Ascending aorta (tissue), 2 donors: ENCODE results near the gene LRBA. TPM values are rescaled to one million over a fixed set of nuclear protein-coding genes. Genes with fewer than 3 reads are reported as not detected.
"Not testable (repeated sequence)": the region's sequence is repeated elsewhere in the genome, so short reads cannot be mapped to it uniquely, and the experiment has no call there.

ENCODE experiments used
- DNase-seq, 2 donors: peaks; one replicate each; pipeline ENCODE4 v3.0.0-alpha.2; 2019; ENCODE audit warnings: low spot score in 2 of 2
- H3K27ac ChIP-seq, 2 donors: fragments of 200-600 bp; sonication (generic); one replicate each; pipeline ENCODE4 v1.5.1; 2016 to 2017; ENCODE audit warnings: mild to moderate bottlenecking in 1 of 2
- H3K27me3 ChIP-seq: fragments of 200-600 bp; sonication (generic); one replicate; pipeline ENCODE4 v1.5.1; 2017
- H3K36me3 ChIP-seq, 2 donors: fragments of 200-600 bp; sonication (generic); one replicate each; pipeline ENCODE4 v1.5.1; 2016
- H3K4me1 ChIP-seq, 2 donors: fragments of 200-600 bp; sonication (generic); one replicate each; pipeline ENCODE4 v1.5.1; 2016 to 2017; ENCODE audit warnings: mild to moderate bottlenecking in 1 of 2
- H3K4me3 ChIP-seq, 2 donors: fragments of 200-600 bp; sonication (generic); one replicate each; pipeline ENCODE4 v1.5.1; 2016 to 2017; ENCODE audit warnings: mild to moderate bottlenecking in 1 of 2
- H3K9me3 ChIP-seq, 2 donors: fragments of 200-600 bp; sonication (generic); one replicate each; pipeline ENCODE4 v1.5.1; 2016
- intact Hi-C: fragments of 100-400 bp; cut with DNase I; formaldehyde crosslinking; loops from one replicate; pipeline ENCODE4 v1.15.1; 2023
- total RNA-seq: library from RNA; depleted of rRNA; stranded (reverse); fragments of >200 nt; gene quantifications from one replicate; pipeline ENCODE4 v1.1.0, GENCODE V29; 2016
- TF ChIP-seq, protein P1 (sequence below), 3 experiments: fragments of 200-600 bp in 2 of 3; fragments of 450-650 bp in 1 of 3; sonication (generic) in 2 of 3; IDR thresholded peaks; one replicate each; pipeline ENCODE4 v1.5.1; 2016 to 2019; ENCODE audit warnings: antibody characterized with exemption in 3 of 3, mild to moderate bottlenecking in 1 of 3, moderate library complexity in 1 of 3

LRBA gene
- total RNA-seq, 1 donor from 2014 or later, result 15.2 TPM

DNA sequence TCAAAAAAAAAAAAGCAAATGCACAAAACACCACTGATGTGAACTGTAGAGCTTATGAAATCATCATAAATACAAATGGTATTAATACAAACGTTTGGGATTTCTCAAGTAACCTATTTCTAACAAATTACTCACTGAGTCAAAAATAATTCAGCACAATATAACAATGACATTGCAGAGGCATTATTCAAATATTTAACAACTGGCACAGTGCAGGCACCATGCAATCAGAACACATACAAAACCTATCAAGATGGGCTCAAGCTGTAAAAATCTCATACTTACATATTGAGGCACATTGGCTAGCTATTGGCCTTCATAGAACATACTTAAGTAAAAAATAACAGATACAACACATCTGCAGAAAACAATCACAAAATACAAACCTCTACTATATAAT lies 81.1 kb downstream of the LRBA start:
- Histone ChIP-seq H3K4me1 (no peaks in the 10 kb centered on the region), H3K9me3 (no peaks in the 10 kb centered on the region), H3K36me3 (no peaks in the 10 kb centered on the region), H3K4me3 (no peak overlapping the region), H3K27me3 (no peaks in the 10 kb centered on the region), H3K27ac (no peak overlapping the region)
- DNase-seq, result no peak
- TF ChIP-seq, protein P1, sequence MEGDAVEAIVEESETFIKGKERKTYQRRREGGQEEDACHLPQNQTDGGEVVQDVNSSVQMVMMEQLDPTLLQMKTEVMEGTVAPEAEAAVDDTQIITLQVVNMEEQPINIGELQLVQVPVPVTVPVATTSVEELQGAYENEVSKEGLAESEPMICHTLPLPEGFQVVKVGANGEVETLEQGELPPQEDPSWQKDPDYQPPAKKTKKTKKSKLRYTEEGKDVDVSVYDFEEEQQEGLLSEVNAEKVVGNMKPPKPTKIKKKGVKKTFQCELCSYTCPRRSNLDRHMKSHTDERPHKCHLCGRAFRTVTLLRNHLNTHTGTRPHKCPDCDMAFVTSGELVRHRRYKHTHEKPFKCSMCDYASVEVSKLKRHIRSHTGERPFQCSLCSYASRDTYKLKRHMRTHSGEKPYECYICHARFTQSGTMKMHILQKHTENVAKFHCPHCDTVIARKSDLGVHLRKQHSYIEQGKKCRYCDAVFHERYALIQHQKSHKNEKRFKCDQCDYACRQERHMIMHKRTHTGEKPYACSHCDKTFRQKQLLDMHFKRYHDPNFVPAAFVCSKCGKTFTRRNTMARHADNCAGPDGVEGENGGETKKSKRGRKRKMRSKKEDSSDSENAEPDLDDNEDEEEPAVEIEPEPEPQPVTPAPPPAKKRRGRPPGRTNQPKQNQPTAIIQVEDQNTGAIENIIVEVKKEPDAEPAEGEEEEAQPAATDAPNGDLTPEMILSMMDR (IDR thresholded peaks at IDR 0.05), result no peak
- intact Hi-C loops, result no loop called here

GRCh38 chr4:150931796-150932195 lies 83.3 kb downstream of the LRBA start:
- no peak overlapping the region for H3K4me3 ChIP-seq
- no peaks in the 10 kb centered on the region for H3K4me1 ChIP-seq
- no peaks in the 10 kb centered on the region for H3K9me3 ChIP-seq
- H3K27ac ChIP-seq, result no peak overlapping the region
- no peak for DNase-seq
- intact Hi-C loops, result no loop called here
- H3K27me3 ChIP-seq, result no peaks in the 10 kb centered on the region
- TF ChIP-seq, protein P1 (IDR thresholded peaks at IDR 0.05), result no peak
- H3K36me3 ChIP-seq, result no peaks in the 10 kb centered on the region

- no peaks in the 10 kb centered on the region for H3K27me3 ChIP-seq
- TF ChIP-seq, protein P1 (IDR thresholded peaks at IDR 0.05), result no peak
- DNase-seq, result no peak
- H3K4me1 ChIP-seq, result no peaks in the 10 kb centered on the region
- H3K9me3 ChIP-seq, result no peaks in the 10 kb centered on the region
- no peaks in the 10 kb centered on the region for H3K36me3 ChIP-seq
- no peak overlapping the region for H3K27ac ChIP-seq
- no peak overlapping the region for H3K4me3 ChIP-seq
- intact Hi-C loops, result no loop called here
Observed at GRCh38 chr4:150931005-150931404, 84.1 kb downstream of the LRBA start.

GRCh38 chr4:150923945-150924344 lies 91.1 kb downstream of the LRBA start:
- TF ChIP-seq, protein P1 (IDR thresholded peaks at IDR 0.05), result no peak
- Histone ChIP-seq H3K36me3 (peaks cover 6% of the 10 kb centered on the region in 2 donors), H3K4me1 (no peaks in the 10 kb centered on the region), H3K9me3 (no peaks in the 10 kb centered on the region), H3K4me3 (no peak overlapping the region), H3K27ac (no peak overlapping the region), H3K27me3 (no peaks in the 10 kb centered on the region)
- intact Hi-C loops, result no loop called here
- DNase-seq, result no peak

DNA sequence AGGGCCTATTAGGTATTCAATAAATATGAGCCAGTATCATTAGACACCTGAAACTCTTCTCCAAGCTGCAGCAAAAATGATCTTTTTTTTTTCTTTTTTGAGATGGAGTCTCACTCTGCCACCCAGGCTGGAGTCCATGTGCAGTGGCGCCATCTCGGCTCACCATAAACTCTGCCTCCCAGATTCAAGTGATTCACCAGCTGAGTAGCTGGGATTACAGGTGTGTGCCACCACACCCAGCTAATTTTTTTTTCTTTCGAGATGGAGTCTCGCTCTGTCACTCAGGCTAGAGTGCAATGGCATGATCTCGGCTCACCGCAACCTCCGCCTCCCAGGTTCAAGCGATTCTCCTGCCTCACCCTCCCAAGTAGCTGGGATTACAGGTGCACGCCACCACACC lies 93.6 kb downstream of the LRBA start:
- H3K9me3 ChIP-seq, DNase-seq, H3K27ac ChIP-seq, intact Hi-C loops, H3K27me3 ChIP-seq, H3K4me3 ChIP-seq, H3K4me1 ChIP-seq: not testable (repeated sequence)
- H3K36me3 ChIP-seq, result peaks cover 6 to 13% of the 10 kb centered on the region in 2 donors

DNA sequence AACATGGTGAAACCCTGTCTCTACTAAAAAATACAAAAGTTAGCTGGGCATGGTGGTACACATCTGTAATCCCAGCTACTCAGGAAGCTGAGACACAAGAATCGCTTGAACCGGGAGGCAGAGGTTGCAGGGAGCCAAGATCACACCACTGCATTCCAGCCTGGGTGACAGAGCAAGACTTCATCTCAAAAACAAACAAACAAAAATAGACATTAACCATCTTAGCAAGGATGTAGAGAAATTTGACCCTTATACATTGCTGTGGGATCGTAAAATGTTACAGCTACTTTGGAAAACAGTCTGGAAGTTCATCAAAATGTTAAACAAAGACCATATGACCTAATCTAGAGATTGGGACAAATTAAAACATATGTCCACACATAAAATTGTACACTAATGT lies 96.5 kb downstream of the LRBA start:
- H3K9me3 ChIP-seq, H3K4me3 ChIP-seq, intact Hi-C loops, H3K27ac ChIP-seq, H3K4me1 ChIP-seq, DNase-seq, H3K27me3 ChIP-seq: not testable (repeated sequence)
- H3K36me3 ChIP-seq, result peaks cover 3 to 26% of the 10 kb centered on the region in 2 donors

GRCh38 chr4:150911326-150911725 lies 103.8 kb downstream of the LRBA start:
- intact Hi-C loops, result no loop called here
- Histone ChIP-seq H3K9me3 (peaks cover 0 to 9% of the 10 kb centered on the region in 2 donors), H3K4me3 (no peak overlapping the region), H3K27ac (no peak overlapping the region), H3K4me1 (no peaks in the 10 kb centered on the region), H3K36me3 (peaks cover 5 to 50% of the 10 kb centered on the region in 2 donors), H3K27me3 (no peaks in the 10 kb centered on the region)
- TF ChIP-seq, protein P1 (IDR thresholded peaks at IDR 0.05), result no peak
- DNase-seq, result no peak
